Measurements from ENCODE around the gene SUMF2. TPM values are rescaled to one million over a fixed set of nuclear protein-coding genes. Genes with fewer than 3 reads are reported as not detected.
"Not testable (repeated sequence)": the region's sequence is repeated elsewhere in the genome, so short reads cannot be mapped to it uniquely, and the experiment has no call there.

Gene SUMF2
- total and polyA plus RNA-seq, 4 donors = 92.1 to 147 (median 128) TPM

GRCh38 chr7:56099653-56100052, 35.6 kb downstream of the SUMF2 start:
- WGBS, 2 donors = 94 to 96% methylated on average over 3 of the region's 3 CpGs
- DNase-seq = no peak
- H3K36me3 ChIP-seq (ENCODE audit: control insufficient read depth in 4 of 4, insufficient read depth in 4 of 4, low read length in 4 of 4) = peaks cover 11 to 37% (median 30%) of the 10 kb centered on the region in 4 donors

GRCh38 chr7:56104138-56104537, 40.1 kb downstream of the SUMF2 start:
- not testable (repeated sequence) for H3K27me3 ChIP-seq (ENCODE audit: control insufficient read depth in 3 of 3, insufficient read depth in 3 of 3, low read length in 2 of 3); H3K9me3 ChIP-seq (ENCODE audit: control insufficient read depth in 4 of 4, insufficient read depth in 3 of 4, low read length in 3 of 4); ATAC-seq (ENCODE audit: insufficient read depth, low FRiP score); H3K4me1 ChIP-seq (ENCODE audit: control insufficient read depth in 5 of 5, insufficient read depth in 5 of 5, low read length in 5 of 5); H3K4me3 ChIP-seq; DNase-seq; H3K9ac ChIP-seq (ENCODE audit: insufficient read depth in 1 of 2, low read length in 2 of 2); H3K27ac ChIP-seq (ENCODE audit: low read depth in 1 of 2, low read length in 1 of 2)
- peaks cover 15 to 37% (median 31%) of the 10 kb centered on the region in 4 donors for H3K36me3 ChIP-seq (ENCODE audit: control insufficient read depth in 4 of 4, insufficient read depth in 4 of 4, low read length in 4 of 4)
- WGBS, 2 donors = 89 to 92% methylated on average over 9 of the region's 9 CpGs

More at GRCh38 chr7:56099653-56100052, 35.6 kb downstream of the SUMF2 start:
- no peak overlapping the region for H3K4me3 ChIP-seq
- ATAC-seq (ENCODE audit: insufficient read depth, low FRiP score) = no peak
- no peaks in the 10 kb centered on the region for H3K9me3 ChIP-seq (ENCODE audit: control insufficient read depth in 4 of 4, insufficient read depth in 3 of 4, low read length in 3 of 4)
- no peaks in the 10 kb centered on the region for H3K27me3 ChIP-seq (ENCODE audit: control insufficient read depth in 3 of 3, insufficient read depth in 3 of 3, low read length in 2 of 3)
- peaks cover 0 to 1% (median 0%) of the 10 kb centered on the region in 5 donors for H3K4me1 ChIP-seq (ENCODE audit: control insufficient read depth in 5 of 5, insufficient read depth in 5 of 5, low read length in 5 of 5)
- H3K27ac ChIP-seq (ENCODE audit: low read depth in 1 of 2, low read length in 1 of 2) = no peak overlapping the region
- TF ChIP-seq CTCF (IDR thresholded peaks at IDR 0.05; ENCODE audit: control extremely low read depth, extremely low read depth) = no peak
- H3K9ac ChIP-seq (ENCODE audit: insufficient read depth in 1 of 2, low read length in 2 of 2) = no peak overlapping the region

- peak overlapping the region; percentile 92 to 96 for H3K9ac ChIP-seq (ENCODE audit: insufficient read depth in 1 of 2, low read length in 2 of 2)
- no peaks in the 10 kb centered on the region for H3K9me3 ChIP-seq (ENCODE audit: control insufficient read depth in 4 of 4, insufficient read depth in 3 of 4, low read length in 3 of 4)
- H3K27me3 ChIP-seq (ENCODE audit: control insufficient read depth in 3 of 3, insufficient read depth in 3 of 3, low read length in 2 of 3) = no peaks in the 10 kb centered on the region
- ATAC-seq (ENCODE audit: insufficient read depth, low FRiP score) (no peak), DNase-seq (peak; percentile 41 to 54 (median 51))
- no peak for TF ChIP-seq CTCF (IDR thresholded peaks at IDR 0.05; ENCODE audit: control extremely low read depth, extremely low read depth)
- 19 to 21% methylated on average over 6 of the region's 6 CpGs for WGBS, 2 donors
- H3K27ac ChIP-seq (ENCODE audit: low read depth in 1 of 2, low read length in 1 of 2) = peak overlapping the region; percentile 47 to 85
- H3K36me3 ChIP-seq (ENCODE audit: control insufficient read depth in 4 of 4, insufficient read depth in 4 of 4, low read length in 4 of 4) = peaks cover 12 to 28% (median 22%) of the 10 kb centered on the region in 4 donors
- H3K4me3 ChIP-seq = peak overlapping the region; percentile 96
- H3K4me1 ChIP-seq (ENCODE audit: control insufficient read depth in 5 of 5, insufficient read depth in 5 of 5, low read length in 5 of 5) = peaks cover 0 to 9% (median 7%) of the 10 kb centered on the region in 5 donors
These were observed 41.4 kb downstream of the SUMF2 start for GRCh38 chr7:56105508-56105907.

GRCh38 chr7:56106108-56107073, 42.3 kb downstream of the SUMF2 start, which contains the start of gene CHCHD2:
Gene CHCHD2, minus strand, starts transcription at chr7:56106476. Its CDS starts 63 bp downstream, at chr7:56106413.
- ATAC-seq (ENCODE audit: insufficient read depth, low FRiP score) (peak; percentile 100), DNase-seq (peak; percentile 98 to 100 (median 99))
- no peak for TF ChIP-seq CTCF (IDR thresholded peaks at IDR 0.05; ENCODE audit: control extremely low read depth, extremely low read depth)
- Histone ChIP-seq H3K9me3 (ENCODE audit: control insufficient read depth in 4 of 4, insufficient read depth in 3 of 4, low read length in 3 of 4) (no peaks in the 10 kb centered on the region), H3K4me1 (ENCODE audit: control insufficient read depth in 5 of 5, insufficient read depth in 5 of 5, low read length in 5 of 5) (peaks cover 0 to 9% (median 7%) of the 10 kb centered on the region in 5 donors), H3K27ac (ENCODE audit: low read depth in 1 of 2, low read length in 1 of 2) (peak within 1 kb of the TSS; percentile 85 to 97), H3K36me3 (ENCODE audit: control insufficient read depth in 4 of 4, insufficient read depth in 4 of 4, low read length in 4 of 4) (peaks cover 12 to 19% (median 15%) of the 10 kb centered on the region in 4 donors), H3K4me3 (peak within 1 kb of the TSS; percentile 96), H3K27me3 (ENCODE audit: control insufficient read depth in 3 of 3, insufficient read depth in 3 of 3, low read length in 2 of 3) (no peaks in the 10 kb centered on the region), H3K9ac (ENCODE audit: insufficient read depth in 1 of 2, low read length in 2 of 2) (peak within 1 kb of the TSS; percentile 92 to 96)
- WGBS, 2 donors = 1 to 3% methylated on average over 56 to 57 of the region's 57 CpGs

All from lung (tissue), 12 donors.